GM19452 (cell line): ENCODE data around the gene TUBGCP2.

Source experiments
- ATAC-seq: cut with Tn5 transposase; IDR thresholded peaks from one replicate; pipeline ENCODE4 v1.9.1; 2021; ENCODE audit not compliant: unreplicated experiment

The TUBGCP2 gene, protein sequence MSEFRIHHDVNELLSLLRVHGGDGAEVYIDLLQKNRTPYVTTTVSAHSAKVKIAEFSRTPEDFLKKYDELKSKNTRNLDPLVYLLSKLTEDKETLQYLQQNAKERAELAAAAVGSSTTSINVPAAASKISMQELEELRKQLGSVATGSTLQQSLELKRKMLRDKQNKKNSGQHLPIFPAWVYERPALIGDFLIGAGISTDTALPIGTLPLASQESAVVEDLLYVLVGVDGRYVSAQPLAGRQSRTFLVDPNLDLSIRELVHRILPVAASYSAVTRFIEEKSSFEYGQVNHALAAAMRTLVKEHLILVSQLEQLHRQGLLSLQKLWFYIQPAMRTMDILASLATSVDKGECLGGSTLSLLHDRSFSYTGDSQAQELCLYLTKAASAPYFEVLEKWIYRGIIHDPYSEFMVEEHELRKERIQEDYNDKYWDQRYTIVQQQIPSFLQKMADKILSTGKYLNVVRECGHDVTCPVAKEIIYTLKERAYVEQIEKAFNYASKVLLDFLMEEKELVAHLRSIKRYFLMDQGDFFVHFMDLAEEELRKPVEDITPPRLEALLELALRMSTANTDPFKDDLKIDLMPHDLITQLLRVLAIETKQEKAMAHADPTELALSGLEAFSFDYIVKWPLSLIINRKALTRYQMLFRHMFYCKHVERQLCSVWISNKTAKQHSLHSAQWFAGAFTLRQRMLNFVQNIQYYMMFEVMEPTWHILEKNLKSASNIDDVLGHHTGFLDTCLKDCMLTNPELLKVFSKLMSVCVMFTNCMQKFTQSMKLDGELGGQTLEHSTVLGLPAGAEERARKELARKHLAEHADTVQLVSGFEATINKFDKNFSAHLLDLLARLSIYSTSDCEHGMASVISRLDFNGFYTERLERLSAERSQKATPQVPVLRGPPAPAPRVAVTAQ

DNA sequence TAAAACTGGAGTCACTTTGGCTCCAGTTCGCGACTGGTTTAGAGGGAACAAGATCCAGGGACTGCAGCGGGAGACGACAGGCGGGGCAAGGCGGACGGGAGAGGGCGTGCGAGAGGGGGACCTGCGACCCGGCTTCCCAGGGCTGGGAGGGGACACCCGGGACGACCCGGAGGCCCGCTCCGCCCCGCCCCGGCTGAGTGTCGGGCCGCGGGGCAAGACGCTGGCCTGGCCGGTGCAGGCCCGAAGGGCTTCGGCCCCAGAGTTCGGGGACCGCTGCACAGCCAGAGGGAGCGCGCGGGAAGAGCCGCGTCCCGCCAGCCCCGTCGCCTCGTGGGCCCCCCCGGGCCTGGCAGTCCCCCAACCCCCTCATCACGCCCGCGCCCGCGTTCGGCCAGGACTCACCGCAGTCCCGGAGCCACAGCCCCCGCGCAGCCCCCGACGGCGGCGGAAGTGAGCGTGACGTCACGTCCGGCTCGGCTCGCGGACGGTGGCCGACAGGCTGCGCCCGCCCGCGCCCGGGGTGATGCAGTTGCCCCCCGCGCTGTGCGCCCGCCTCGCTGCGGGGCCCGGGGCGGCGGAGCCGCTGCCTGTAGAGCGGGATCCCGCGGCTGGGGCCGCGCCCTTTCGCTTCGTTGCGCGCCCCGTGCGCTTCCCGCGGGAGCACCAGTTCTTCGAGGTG is at the start of gene TUBGCP2, which contains the start of gene ZNF511:
TUBGCP2 (minus strand) TSS at position 452 of the 679 bp plus-strand sequence. CDS start 5,931 bp downstream, outside the sequence.
ZNF511 (plus strand) TSS at position 494 of the 679 bp plus-strand sequence; CDS start at position 524, 30 bp downstream.
- ATAC-seq, result peak; percentile 81

GRCh38 chr10:133357285-133358161 is 48.9 kb upstream of the TUBGCP2 start, which contains the start of gene FUOM:
Gene FUOM, minus strand, starts transcription at chr10:133358019. Its CDS starts 12 bp downstream, at chr10:133358007.
- ATAC-seq, result peak; percentile 66

DNA sequence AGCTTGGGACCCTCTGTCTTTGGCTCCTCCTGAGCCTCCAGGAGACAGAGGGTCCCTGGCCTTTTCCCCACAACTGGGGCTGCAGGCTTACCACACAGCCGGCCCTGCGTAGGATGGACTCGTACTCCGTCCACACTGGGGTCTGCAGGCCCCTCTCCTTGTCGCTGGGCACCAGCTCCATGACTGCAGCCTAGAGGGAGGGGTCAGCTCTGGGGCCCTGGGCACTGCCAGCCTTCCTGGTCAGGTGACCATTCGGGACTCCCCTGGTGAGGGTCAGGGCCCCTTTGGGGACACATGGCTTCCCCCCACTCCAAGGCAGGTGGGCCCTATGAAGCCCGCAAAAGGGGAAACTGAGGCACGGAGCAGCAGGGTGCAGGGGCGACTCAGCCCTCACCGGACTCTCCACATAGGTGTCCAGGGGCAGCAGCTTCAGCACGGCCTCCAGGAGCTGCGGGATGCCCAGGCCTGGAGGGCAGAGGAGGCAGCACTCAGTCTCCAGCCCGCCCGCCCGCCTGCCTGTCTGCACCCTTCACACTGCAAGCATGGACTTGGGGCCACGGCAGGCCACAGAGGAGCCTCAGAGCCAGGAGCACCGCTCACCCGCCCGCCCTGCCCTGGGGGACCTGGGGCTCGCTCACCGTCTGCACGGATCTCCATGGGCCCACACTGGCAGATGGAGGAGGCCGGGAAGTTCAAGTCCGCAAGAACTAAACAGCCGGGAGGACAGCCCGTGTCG is 48.0 kb upstream of the TUBGCP2 start:
- no peak for ATAC-seq

GRCh38 chr10:133355991-133356390 is 47.3 kb upstream of the TUBGCP2 start:
- no peak for ATAC-seq

GRCh38 chr10:133355266-133355665 is 46.6 kb upstream of the TUBGCP2 start:
- ATAC-seq, result no peak

DNA sequence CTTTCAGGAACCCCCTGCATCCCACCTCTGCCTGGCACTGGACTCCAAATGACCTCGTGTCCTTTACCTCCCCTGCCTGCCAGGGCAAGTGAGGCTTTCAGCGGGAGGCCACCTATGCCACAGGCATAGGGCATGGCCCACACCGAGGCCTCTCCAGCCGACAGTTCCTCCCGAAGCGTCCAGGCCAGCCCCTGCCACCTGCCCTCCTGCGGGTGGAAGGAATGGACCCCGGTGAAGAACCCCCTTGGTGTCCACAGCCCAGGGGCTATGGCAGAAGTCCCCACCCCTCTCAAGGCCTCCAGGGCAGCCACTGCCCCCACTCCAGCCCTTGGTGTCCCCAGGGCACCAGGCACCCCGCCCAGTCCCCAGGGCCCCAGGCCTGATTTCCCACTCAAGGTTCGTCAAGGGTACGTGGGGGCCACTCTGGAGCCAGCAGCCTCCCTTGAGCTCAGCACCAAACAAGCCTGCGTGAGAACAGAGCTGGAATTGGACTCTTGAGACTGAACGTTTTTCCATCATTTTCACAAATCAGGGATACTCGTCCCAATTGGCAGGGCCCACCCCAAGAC is 46.1 kb upstream of the TUBGCP2 start:
- ATAC-seq, result no peak

GRCh38 chr10:133353988-133354605 is 45.4 kb upstream of the TUBGCP2 start:
- no peak for ATAC-seq

- ATAC-seq, result no peak
Observed at GRCh38 chr10:133353202-133353959, 44.7 kb upstream of the TUBGCP2 start.

- ATAC-seq, result no peak
Observed at GRCh38 chr10:133351408-133352318, 43.0 kb upstream of the TUBGCP2 start.

DNA sequence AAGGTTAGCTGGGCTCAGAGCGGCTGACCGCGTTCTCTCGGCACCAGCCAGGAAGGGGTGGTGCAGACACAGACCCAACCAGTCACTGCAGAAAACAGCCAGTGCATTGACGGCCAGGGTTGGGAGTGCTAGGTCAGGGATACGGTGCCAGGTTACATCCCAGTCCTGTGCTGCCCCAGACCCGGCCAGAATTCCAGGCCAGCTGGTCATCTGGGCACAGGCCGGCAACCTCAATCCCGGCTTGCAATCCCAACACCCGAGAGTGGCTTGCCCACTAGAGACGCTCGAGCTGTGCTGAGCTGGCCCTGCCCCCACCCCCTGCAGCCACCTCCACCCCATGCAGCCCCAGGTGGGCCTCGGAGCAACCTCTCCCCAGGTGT is 42.3 kb upstream of the TUBGCP2 start:
- ATAC-seq, result no peak

DNA sequence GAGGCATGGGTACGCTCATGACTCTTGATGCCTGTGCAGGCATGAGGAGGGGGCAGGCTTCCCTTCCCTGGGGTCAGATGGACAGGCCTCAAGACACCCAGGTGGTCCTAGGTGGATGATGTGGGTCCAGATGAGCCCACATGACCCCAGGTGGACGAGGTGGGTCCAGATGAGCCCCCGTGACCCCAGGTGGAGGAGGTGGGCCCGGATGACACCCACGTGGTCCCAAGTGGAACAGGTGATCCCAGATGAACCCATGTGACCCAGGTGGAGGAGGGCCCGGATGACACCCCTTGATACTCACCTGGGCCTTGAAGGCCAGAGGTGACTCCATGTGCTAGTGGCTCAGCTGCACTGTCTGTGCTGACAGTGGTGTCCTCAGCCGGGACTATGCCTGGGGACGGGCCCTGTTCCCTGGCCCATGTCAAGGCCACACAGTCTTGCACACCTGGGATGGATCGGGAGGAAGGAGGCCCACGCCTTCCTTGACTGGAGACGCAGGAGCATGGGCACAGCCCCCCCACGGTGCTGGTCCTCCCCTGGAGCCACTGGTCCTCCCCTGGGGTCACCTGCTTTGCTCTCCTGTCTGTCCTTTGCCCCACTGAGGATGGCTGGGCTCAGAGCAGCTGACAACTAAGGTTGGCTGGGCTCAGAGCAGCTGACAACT is 41.7 kb upstream of the TUBGCP2 start:
- ATAC-seq, result no peak

DNA sequence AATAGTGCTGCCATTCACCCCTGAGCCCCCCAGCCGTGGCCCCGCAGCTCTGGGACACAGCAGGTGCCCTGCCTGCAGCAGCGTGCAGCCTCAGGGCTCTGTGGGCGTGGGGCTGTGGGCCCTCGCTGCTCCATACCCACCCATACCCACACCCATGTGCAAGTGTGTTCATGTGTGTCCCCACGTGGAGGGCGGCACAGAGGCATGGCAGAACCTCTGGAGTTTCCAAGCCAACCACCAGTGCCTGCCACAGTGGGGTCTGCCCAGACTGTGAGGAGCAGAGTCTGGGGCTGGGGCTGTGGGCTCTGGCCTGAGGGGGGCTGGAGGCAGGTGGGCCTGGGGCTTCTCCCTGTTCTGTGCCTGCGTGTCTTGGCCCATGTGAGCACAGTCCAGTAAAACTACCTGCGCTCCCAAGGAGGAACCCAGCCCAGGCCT is 40.9 kb upstream of the TUBGCP2 start:
- ATAC-seq, result no peak

DNA sequence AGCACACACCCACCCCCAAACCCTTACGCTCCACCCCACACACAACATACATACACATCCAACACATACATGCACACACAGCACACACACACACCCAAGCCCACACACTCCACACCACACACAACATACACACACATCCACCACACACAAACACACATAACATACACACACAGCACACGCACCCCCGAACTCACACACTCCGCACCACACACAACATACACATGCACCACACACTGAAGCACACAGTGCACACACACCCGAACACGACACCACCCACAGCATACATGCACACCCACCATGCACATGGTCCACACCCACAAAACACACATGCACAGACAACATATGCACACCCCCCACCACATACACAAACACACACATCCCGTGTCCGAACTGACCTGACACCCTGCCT is 40.5 kb upstream of the TUBGCP2 start:
- ATAC-seq, result no peak

DNA sequence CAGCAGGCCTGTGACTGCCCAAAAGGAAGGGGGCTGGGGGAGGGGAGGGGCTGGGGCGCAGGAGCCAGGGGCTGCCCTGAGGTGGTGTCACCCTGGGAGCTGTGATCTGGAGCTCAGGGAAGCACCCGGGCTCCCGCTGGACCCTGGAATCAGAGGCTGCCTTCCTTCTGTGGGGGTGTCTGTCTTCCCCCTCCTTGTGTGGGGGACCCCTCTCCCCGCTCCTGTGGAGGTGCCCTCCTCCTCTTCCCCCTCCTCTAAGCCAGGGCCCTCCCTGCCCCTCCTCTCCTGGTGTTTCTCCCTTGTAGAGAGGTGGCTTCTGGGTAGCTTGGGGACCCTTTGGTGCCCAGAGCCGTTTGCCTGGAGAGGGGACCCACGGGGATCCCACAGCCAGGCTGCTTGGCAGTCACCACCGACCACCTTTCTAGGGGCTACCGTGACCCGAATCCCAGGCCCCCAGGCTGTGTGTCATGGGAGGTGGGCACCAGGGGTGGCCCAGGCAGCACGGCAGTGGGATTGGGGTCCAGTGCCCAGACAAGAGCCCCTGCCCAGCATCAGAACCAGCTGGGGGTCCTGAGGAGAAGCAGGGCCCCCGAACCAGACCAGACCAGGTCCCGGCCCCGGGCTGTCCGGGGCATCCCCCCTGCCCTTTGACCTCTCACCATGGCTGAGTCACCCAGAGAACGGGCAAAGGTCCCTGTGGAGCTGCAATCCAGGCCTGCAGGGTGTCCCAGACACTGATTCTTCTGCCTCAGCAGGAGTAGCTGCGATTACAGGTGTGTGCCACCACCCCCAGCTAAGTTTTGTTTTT is 39.2 kb upstream of the TUBGCP2 start:
- ATAC-seq, result no peak

DNA sequence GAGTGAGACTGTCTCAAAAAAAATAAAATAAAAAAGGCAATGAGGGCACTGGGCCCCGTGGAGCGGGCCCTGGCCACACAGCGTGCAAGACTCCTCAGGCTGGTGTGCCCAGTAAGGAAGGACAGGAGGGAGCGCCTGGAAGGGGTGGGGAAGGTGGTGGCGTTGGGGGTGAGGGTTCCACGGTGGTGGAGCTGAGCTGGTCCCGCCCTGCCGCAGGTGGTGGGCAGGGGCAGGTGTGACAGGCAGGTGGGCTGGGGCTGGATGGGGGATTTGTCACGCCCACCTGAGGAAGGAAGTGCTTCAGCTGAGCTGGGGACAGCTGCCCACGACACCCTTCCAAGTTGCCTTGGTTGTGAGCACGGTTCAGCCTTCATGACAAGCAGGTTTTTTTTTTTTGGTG is 37.7 kb upstream of the TUBGCP2 start:
- no peak for ATAC-seq
